ENCODE measurements around the gene CHFR.

DNA sequence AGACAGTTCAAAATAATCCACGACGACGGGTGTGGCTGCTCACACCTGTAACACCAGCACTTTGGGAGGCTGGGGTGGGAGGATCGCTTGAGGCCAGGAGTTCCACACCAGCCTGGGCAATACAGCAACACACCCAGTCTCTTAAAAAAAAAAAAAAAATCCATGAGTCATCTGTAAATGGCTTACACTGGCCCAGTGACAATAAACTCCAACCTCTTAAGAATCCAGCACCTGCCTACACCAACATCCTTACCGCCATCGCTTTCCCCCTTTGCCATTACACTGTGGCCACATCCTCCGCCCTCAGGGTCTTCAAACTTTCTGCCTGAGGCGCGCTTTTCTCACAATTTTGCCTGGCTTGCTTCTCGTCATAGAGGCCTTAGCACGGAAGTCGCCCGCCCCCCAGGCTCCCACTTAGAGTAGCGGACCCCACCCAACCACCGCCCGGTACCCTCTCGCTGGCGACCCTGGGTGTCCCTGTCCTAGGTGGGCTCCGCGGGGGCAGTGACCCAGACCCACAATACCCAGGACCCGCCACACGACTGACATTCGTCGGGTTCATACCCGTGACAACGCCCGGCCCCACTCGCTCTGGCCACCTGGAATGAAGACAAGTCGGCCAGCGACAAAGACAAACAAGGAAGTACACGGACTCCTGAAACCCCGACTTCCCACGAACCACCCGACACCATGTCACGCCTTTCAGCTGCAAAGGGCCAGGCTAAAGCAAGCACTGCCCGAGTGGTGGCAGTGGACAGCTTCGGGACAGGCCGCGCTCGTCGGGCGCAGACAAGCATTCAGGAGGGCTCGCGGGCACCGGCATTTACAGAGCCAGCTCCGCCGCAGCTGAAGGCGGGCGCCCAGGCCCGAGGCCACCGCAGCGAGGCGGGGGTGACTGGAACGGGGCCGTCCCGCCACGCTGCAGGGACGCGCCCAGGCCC is 59.4 kb downstream of the CHFR start:
- TF ChIP-seq EZH2phosphoT487 (IDR thresholded peaks at IDR 0.05; ENCODE audit: borderline replicate concordance, low read depth, low read length), result no peak
- TF ChIP-seq, protein P1, sequence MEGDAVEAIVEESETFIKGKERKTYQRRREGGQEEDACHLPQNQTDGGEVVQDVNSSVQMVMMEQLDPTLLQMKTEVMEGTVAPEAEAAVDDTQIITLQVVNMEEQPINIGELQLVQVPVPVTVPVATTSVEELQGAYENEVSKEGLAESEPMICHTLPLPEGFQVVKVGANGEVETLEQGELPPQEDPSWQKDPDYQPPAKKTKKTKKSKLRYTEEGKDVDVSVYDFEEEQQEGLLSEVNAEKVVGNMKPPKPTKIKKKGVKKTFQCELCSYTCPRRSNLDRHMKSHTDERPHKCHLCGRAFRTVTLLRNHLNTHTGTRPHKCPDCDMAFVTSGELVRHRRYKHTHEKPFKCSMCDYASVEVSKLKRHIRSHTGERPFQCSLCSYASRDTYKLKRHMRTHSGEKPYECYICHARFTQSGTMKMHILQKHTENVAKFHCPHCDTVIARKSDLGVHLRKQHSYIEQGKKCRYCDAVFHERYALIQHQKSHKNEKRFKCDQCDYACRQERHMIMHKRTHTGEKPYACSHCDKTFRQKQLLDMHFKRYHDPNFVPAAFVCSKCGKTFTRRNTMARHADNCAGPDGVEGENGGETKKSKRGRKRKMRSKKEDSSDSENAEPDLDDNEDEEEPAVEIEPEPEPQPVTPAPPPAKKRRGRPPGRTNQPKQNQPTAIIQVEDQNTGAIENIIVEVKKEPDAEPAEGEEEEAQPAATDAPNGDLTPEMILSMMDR (conservative IDR thresholded peaks at IDR 0.05; ENCODE audit: low read length), result no peak
